ENCODE measurements around the gene FXN. TPM values are rescaled to one million over a fixed set of nuclear protein-coding genes. Genes with fewer than 3 reads are reported as not detected.
A peak's percentile ranks its signal among the peaks of the same experiment; 100 is the strongest.

The FXN gene
- total RNA-seq, 1 donor from 2014 or later = 22.7 TPM

DNA sequence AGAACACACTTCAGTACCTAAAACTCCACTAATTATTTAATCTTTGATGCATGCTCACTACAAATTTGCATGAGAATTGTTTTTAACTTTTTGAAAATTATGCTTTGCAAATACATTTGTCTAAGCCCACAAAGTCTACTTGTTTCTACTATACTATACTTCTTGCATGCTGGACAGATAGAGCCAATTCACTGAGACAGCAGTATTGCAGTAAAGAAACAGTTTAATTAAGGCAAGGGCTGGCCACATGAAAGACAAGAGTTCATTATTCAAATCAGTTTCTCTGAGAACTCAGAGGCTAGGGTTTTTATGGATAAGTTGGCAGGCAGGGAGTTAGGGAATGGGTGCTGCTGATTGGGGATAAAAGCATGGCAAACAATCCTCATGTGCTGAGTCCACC, 6.0 kb upstream of the FXN start:
- H3K4me3 ChIP-seq (ENCODE audit: insufficient read depth, low read depth, low read length) = no peak overlapping the region
- H3K4me2 ChIP-seq (ENCODE audit: low read length) = no peak overlapping the region
- H4K20me1 ChIP-seq (ENCODE audit: insufficient read depth, low read length) = no peaks in the 10 kb centered on the region
- Mint-ChIP-seq H3K27me3 (ENCODE audit: low read depth, unreplicated experiment) (peaks cover 3% of the 10 kb centered on the region), H3K4me3 (ENCODE audit: unreplicated experiment) (no peak overlapping the region), H3K36me3 (ENCODE audit: low read depth, unreplicated experiment) (no peaks in the 10 kb centered on the region), H3K27ac (ENCODE audit: unreplicated experiment) (no peak overlapping the region), H3K9me3 (ENCODE audit: unreplicated experiment) (peaks cover 5% of the 10 kb centered on the region), H3K4me1 (ENCODE audit: low read depth, unreplicated experiment) (peaks cover 9% of the 10 kb centered on the region)
- H3K36me3 ChIP-seq (ENCODE audit: insufficient read depth, low read length) = no peaks in the 10 kb centered on the region
- H3K27me3 ChIP-seq (ENCODE audit: insufficient read depth, low read length) = no peaks in the 10 kb centered on the region
- no peak overlapping the region for H2AFZ ChIP-seq (ENCODE audit: low read depth, low read length)
- H3K27ac ChIP-seq (ENCODE audit: low read depth, low read length) = no peak overlapping the region
- no peaks in the 10 kb centered on the region for H3K9me3 ChIP-seq (ENCODE audit: insufficient read depth, low read depth, low read length)
- no peaks in the 10 kb centered on the region for H3K4me1 ChIP-seq (ENCODE audit: insufficient read depth, low read length)
- no peak for TF ChIP-seq EZH2 (IDR thresholded peaks at IDR 0.05; ENCODE audit: insufficient read depth, low read length)
- TF ChIP-seq, protein P1, sequence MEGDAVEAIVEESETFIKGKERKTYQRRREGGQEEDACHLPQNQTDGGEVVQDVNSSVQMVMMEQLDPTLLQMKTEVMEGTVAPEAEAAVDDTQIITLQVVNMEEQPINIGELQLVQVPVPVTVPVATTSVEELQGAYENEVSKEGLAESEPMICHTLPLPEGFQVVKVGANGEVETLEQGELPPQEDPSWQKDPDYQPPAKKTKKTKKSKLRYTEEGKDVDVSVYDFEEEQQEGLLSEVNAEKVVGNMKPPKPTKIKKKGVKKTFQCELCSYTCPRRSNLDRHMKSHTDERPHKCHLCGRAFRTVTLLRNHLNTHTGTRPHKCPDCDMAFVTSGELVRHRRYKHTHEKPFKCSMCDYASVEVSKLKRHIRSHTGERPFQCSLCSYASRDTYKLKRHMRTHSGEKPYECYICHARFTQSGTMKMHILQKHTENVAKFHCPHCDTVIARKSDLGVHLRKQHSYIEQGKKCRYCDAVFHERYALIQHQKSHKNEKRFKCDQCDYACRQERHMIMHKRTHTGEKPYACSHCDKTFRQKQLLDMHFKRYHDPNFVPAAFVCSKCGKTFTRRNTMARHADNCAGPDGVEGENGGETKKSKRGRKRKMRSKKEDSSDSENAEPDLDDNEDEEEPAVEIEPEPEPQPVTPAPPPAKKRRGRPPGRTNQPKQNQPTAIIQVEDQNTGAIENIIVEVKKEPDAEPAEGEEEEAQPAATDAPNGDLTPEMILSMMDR (IDR thresholded peaks at IDR 0.05; ENCODE audit: insufficient read depth, low read depth, low read length) = no peak
- DNase-seq (ENCODE audit: low read depth) (no peak), FAIRE-seq (no peak)
- H3K9ac ChIP-seq (ENCODE audit: low read length) = no peak overlapping the region
- H3K79me2 ChIP-seq (ENCODE audit: insufficient read depth, low read length) = no peaks in the 10 kb centered on the region

DNA sequence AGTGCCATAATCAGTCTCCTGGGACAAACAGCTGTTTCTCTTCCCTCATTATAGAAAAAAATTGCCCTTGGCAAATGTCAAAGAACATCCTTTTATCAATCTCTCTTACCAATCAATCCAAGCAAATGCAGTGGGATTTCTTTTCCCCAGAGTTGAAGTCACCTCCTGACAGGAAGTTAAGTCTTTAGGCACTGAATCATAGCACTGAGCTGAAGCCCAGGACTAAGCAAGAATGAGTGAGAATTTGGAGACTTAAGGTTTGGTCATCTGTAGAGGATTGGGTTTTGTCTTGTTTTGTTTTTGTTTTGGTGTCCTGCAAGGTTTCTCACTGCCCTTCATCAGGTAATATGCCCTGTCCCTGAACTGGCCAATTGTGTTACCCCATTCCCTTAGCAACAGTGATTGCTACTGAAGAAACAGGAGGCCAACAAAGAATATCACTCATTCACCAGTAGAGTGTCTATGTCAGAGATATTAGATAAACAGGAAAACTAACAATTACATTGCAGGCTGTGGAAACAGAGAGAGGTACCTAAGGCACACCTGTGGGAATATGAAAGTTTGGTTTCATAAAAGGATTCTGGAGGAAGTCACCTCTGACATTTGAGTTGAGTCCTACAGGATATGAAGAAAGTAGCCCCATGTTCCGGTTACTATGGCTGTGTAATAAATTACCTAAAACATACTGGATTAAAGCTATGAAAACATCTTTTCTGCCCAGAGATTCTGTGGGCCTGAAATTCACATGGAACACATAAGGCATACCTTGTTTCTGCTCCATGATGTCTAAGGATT, 4.5 kb upstream of the FXN start:
- TF ChIP-seq, protein P1 (IDR thresholded peaks at IDR 0.05; ENCODE audit: insufficient read depth, low read depth, low read length) = no peak
- TF ChIP-seq EZH2 (IDR thresholded peaks at IDR 0.05; ENCODE audit: insufficient read depth, low read length) = no peak
- peak overlapping the region; percentile 23 for H3K27ac Mint-ChIP-seq (ENCODE audit: unreplicated experiment)

DNA sequence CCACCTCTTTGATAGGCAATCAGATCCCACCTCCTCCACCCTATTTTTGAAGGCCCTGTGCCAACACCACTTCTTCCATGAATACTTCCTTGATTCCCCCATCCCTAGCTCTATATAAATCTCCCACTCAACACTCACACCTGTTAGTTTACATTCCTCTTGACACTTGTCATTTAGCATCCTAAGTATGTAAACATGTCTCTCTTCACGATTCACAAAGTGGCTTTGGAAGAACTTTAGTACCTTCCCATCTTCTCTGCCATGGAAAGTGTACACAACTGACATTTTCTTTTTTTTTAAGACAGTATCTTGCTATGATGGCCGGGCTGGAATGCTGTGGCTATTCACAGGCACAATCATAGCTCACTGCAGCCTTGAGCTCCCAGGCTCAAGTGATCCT, 1.5 kb upstream of the FXN start:
- no peaks in the 10 kb centered on the region for H3K9me3 ChIP-seq (ENCODE audit: insufficient read depth, low read depth, low read length)
- no peaks in the 10 kb centered on the region for H3K36me3 ChIP-seq (ENCODE audit: insufficient read depth, low read length)
- H3K9ac ChIP-seq (ENCODE audit: low read length) = no peak overlapping the region
- no peaks in the 10 kb centered on the region for H4K20me1 ChIP-seq (ENCODE audit: insufficient read depth, low read length)
- Mint-ChIP-seq H3K4me1 (ENCODE audit: low read depth, unreplicated experiment) (peaks cover 11% of the 10 kb centered on the region), H3K36me3 (ENCODE audit: low read depth, unreplicated experiment) (no peaks in the 10 kb centered on the region), H3K4me3 (ENCODE audit: unreplicated experiment) (peak overlapping the region; percentile 45), H3K27me3 (ENCODE audit: low read depth, unreplicated experiment) (no peaks in the 10 kb centered on the region), H3K9me3 (ENCODE audit: unreplicated experiment) (peaks cover 5% of the 10 kb centered on the region), H3K27ac (ENCODE audit: unreplicated experiment) (no peak overlapping the region)
- H3K27ac ChIP-seq (ENCODE audit: low read depth, low read length) = no peak overlapping the region
- TF ChIP-seq, protein P1 (IDR thresholded peaks at IDR 0.05; ENCODE audit: insufficient read depth, low read depth, low read length) = no peak
- no peak for TF ChIP-seq EZH2 (IDR thresholded peaks at IDR 0.05; ENCODE audit: insufficient read depth, low read length)
- no peak overlapping the region for H3K4me2 ChIP-seq (ENCODE audit: low read length)
- DNase-seq (ENCODE audit: low read depth) (no peak), FAIRE-seq (no peak)
- H3K4me3 ChIP-seq (ENCODE audit: insufficient read depth, low read depth, low read length) = no peak overlapping the region
- H3K27me3 ChIP-seq (ENCODE audit: insufficient read depth, low read length) = no peaks in the 10 kb centered on the region
- peaks cover 23% of the 10 kb centered on the region for H3K79me2 ChIP-seq (ENCODE audit: insufficient read depth, low read length)
- no peak overlapping the region for H2AFZ ChIP-seq (ENCODE audit: low read depth, low read length)
- peaks cover 6% of the 10 kb centered on the region for H3K4me1 ChIP-seq (ENCODE audit: insufficient read depth, low read length)

More for the DNA sequence above, 4.5 kb upstream of the FXN start:
- H4K20me1 ChIP-seq (ENCODE audit: insufficient read depth, low read length) = no peaks in the 10 kb centered on the region
- no peaks in the 10 kb centered on the region for H3K9me3 ChIP-seq (ENCODE audit: insufficient read depth, low read depth, low read length)
- H3K4me3 Mint-ChIP-seq (ENCODE audit: unreplicated experiment) = no peak overlapping the region
- H3K79me2 ChIP-seq (ENCODE audit: insufficient read depth, low read length) = peaks cover 2% of the 10 kb centered on the region
- H3K4me1 Mint-ChIP-seq (ENCODE audit: low read depth, unreplicated experiment) = peaks cover 9% of the 10 kb centered on the region
- no peak overlapping the region for H3K27ac ChIP-seq (ENCODE audit: low read depth, low read length)
- H3K4me1 ChIP-seq (ENCODE audit: insufficient read depth, low read length) = no peaks in the 10 kb centered on the region
- FAIRE-seq (no peak), DNase-seq (ENCODE audit: low read depth) (peak; percentile 15)
- H3K27me3 ChIP-seq (ENCODE audit: insufficient read depth, low read length) = no peaks in the 10 kb centered on the region
- no peak overlapping the region for H3K4me3 ChIP-seq (ENCODE audit: insufficient read depth, low read depth, low read length)
- H3K9ac ChIP-seq (ENCODE audit: low read length) = no peak overlapping the region
- no peaks in the 10 kb centered on the region for H3K36me3 ChIP-seq (ENCODE audit: insufficient read depth, low read length)
- H3K4me2 ChIP-seq (ENCODE audit: low read length) = peak overlapping the region; percentile 7
- no peaks in the 10 kb centered on the region for H3K36me3 Mint-ChIP-seq (ENCODE audit: low read depth, unreplicated experiment)
- peaks cover 5% of the 10 kb centered on the region for H3K9me3 Mint-ChIP-seq (ENCODE audit: unreplicated experiment)
- no peak overlapping the region for H2AFZ ChIP-seq (ENCODE audit: low read depth, low read length)
- no peaks in the 10 kb centered on the region for H3K27me3 Mint-ChIP-seq (ENCODE audit: low read depth, unreplicated experiment)
